Fibroblast of lung (primary cell): Measurements from ENCODE around the gene KCTD16. TPM values are rescaled to one million over a fixed set of nuclear protein-coding genes. Genes with fewer than 3 reads are reported as not detected.

Experiments
- DNase-seq, 2 donors: peaks; one replicate each; pipeline versions ENCODE4 v3.0.0 to v3.0.0-alpha.2; 2010; ENCODE audit warnings: low read depth in 2 of 2
- H2AFZ ChIP-seq: 2 replicates; pipeline ENCODE4 v1.5.1; 2012; ENCODE audit warnings: low read length, control low read depth, inconsistent platforms
- H3K27ac ChIP-seq: 2 replicates; pipeline ENCODE4 v1.5.1; 2011; ENCODE audit warnings: low read length, control low read depth; ENCODE audit not compliant: insufficient read depth
- H3K27me3 ChIP-seq: 2 replicates; pipeline ENCODE4 v1.5.1; 2011; ENCODE audit warnings: mild to moderate bottlenecking, low read length; ENCODE audit not compliant: control insufficient read depth, insufficient read depth
- H3K36me3 ChIP-seq: 2 replicates; pipeline ENCODE4 v1.5.1; 2011; ENCODE audit warnings: low read length; ENCODE audit not compliant: control insufficient read depth, insufficient read depth
- H3K4me1 ChIP-seq: 2 replicates; pipeline ENCODE4 v1.5.1; 2011; ENCODE audit warnings: low read length; ENCODE audit not compliant: control insufficient read depth, insufficient read depth; ENCODE audit errors: extremely low read depth
- H3K4me2 ChIP-seq: 2 replicates; pipeline ENCODE4 v1.5.1; 2011; ENCODE audit warnings: low read length, control low read depth; ENCODE audit not compliant: insufficient read depth; ENCODE audit errors: extremely low read depth
- H3K4me3 ChIP-seq, 4 experiments: fragments of 200-600 bp in 1 of 4; sonication (generic) in 1 of 4; replicated peaks in 1 of 4; 2 replicates each; pipeline ENCODE4 v1.5.1; 2011 to 2016; ENCODE audit warnings: low read length in 4 of 4, low read depth in 3 of 4, mild to moderate bottlenecking in 3 of 4, control low read depth in 2 of 4, inconsistent platforms in 1 of 4, mixed read lengths in 1 of 4; ENCODE audit not compliant: insufficient read depth in 1 of 4; ENCODE audit errors: control extremely low read depth in 1 of 4
- H3K79me2 ChIP-seq: 2 replicates; pipeline ENCODE4 v1.5.1; 2012; ENCODE audit warnings: mild to moderate bottlenecking, low read length, inconsistent platforms; ENCODE audit not compliant: control insufficient read depth, insufficient read depth
- H3K9ac ChIP-seq: 2 replicates; pipeline ENCODE4 v1.5.1; 2011; ENCODE audit warnings: mild to moderate bottlenecking, low read length, control low read depth; ENCODE audit not compliant: insufficient read depth
- H3K9me3 ChIP-seq: 2 replicates; pipeline ENCODE4 v1.5.1; 2012; ENCODE audit warnings: low read depth, low read length; ENCODE audit not compliant: control insufficient read depth, insufficient read depth
- H4K20me1 ChIP-seq: 2 replicates; pipeline ENCODE4 v1.5.1; 2011; ENCODE audit warnings: low read length; ENCODE audit not compliant: control insufficient read depth, insufficient read depth; ENCODE audit errors: extremely low read depth
- CTCF ChIP-seq, 2 donors: IDR thresholded peaks in 1 of 2; conservative IDR thresholded peaks in 1 of 2; 1 replicate in 1 of 2; 2 replicates in 1 of 2; pipeline ENCODE4 v1.5.1; 2011 to 2012; ENCODE audit warnings: low read length in 2 of 2, control low read depth in 1 of 2, inconsistent platforms in 1 of 2, low read depth in 1 of 2, mild to moderate bottlenecking in 1 of 2
- EZH2 ChIP-seq: IDR thresholded peaks from 2 replicates; pipeline ENCODE4 v1.5.1; 2012; ENCODE audit warnings: low read length, control low read depth, mild to moderate bottlenecking; ENCODE audit errors: missing control alignments
- polyA plus RNA-seq, 2 donors: library from polyadenylated mRNA; depleted of rRNA in 1 of 2; stranded (reverse) in 1 of 2; unstranded in 1 of 2; fragments of >200 nt; gene quantifications; 2 replicates each; pipeline ENCODE4 v1.2.1, GENCODE V29; 2011 to 2012; ENCODE audit warnings: missing spikeins in 1 of 2
- total RNA-seq: library from RNA; depleted of rRNA; stranded (reverse); fragments of >200 nt; gene quantifications from 2 replicates; pipeline ENCODE4 v1.2.1, GENCODE V29; 2014

KCTD16 gene
- total and polyA plus RNA-seq, 2 donors (not counting 1 experiment from before 2014, with no cell fraction given) = 0.32 to 1.2 TPM

- H3K27me3 ChIP-seq = no peaks in the 10 kb centered on the region
- H4K20me1 ChIP-seq = no peaks in the 10 kb centered on the region
- peaks cover 2% of the 10 kb centered on the region for H3K4me1 ChIP-seq
- H3K4me2 ChIP-seq = no peak overlapping the region
- H3K36me3 ChIP-seq = peaks cover 13% of the 10 kb centered on the region
- H3K27ac ChIP-seq = no peak overlapping the region
- TF ChIP-seq CTCF (conservative IDR thresholded peaks at IDR 0.05 in 1 of 2, IDR thresholded peaks at IDR 0.05 in 1 of 2; ENCODE audit: low read depth in 1 of 2, low read length in 2 of 2) = no peak
- TF ChIP-seq EZH2 = no peak
- no peaks in the 10 kb centered on the region for H3K9me3 ChIP-seq
- DNase-seq = no peak
- H3K9ac ChIP-seq = no peak overlapping the region
- no peak overlapping the region for H3K4me3 ChIP-seq
- no peak overlapping the region for H2AFZ ChIP-seq
- peaks cover 48% of the 10 kb centered on the region for H3K79me2 ChIP-seq
These were observed 4.0 kb upstream of the KCTD16 start for GRCh38 chr5:144166696-144167095.

- Histone ChIP-seq H3K9ac (no peak overlapping the region), H3K36me3 (peaks cover 10% of the 10 kb centered on the region), H3K4me3 (peak overlapping the region in 3 of 4 experiments; percentile 93 to 97 (median 96)), H3K4me1 (peaks cover 2% of the 10 kb centered on the region), H3K27ac (no peak overlapping the region), H3K9me3 (no peaks in the 10 kb centered on the region), H3K27me3 (no peaks in the 10 kb centered on the region), H3K79me2 (peaks cover 48% of the 10 kb centered on the region), H3K4me2 (peak overlapping the region; percentile 51), H4K20me1 (no peaks in the 10 kb centered on the region), H2AFZ (no peak overlapping the region)
- DNase-seq = no peak
- TF ChIP-seq CTCF (conservative IDR thresholded peaks at IDR 0.05 in 1 of 2, IDR thresholded peaks at IDR 0.05 in 1 of 2; ENCODE audit: low read depth in 1 of 2, low read length in 2 of 2) (no peak), EZH2 (no peak)
These were observed 2.7 kb upstream of the KCTD16 start for GRCh38 chr5:144167998-144168397.

GRCh38 chr5:144169904-144170275, 783 bp upstream of the KCTD16 start:
- H3K4me1 ChIP-seq = peaks cover 2% of the 10 kb centered on the region
- H3K79me2 ChIP-seq = peaks cover 48% of the 10 kb centered on the region
- H3K9ac ChIP-seq = peak overlapping the region; percentile 92
- DNase-seq = no peak
- no peaks in the 10 kb centered on the region for H3K9me3 ChIP-seq
- TF ChIP-seq CTCF (conservative IDR thresholded peaks at IDR 0.05 in 1 of 2, IDR thresholded peaks at IDR 0.05 in 1 of 2; ENCODE audit: low read depth in 1 of 2, low read length in 2 of 2) (no peak), EZH2 (no peak)
- peak overlapping the region; percentile 94 for H3K4me2 ChIP-seq
- H3K4me3 ChIP-seq = peak overlapping the region; percentile 93 to 99 (median 96)
- H3K27me3 ChIP-seq = no peaks in the 10 kb centered on the region
- no peaks in the 10 kb centered on the region for H4K20me1 ChIP-seq
- peaks cover 5% of the 10 kb centered on the region for H3K36me3 ChIP-seq
- H2AFZ ChIP-seq = peak overlapping the region; percentile 90
- H3K27ac ChIP-seq = peak overlapping the region; percentile 97
